Epithelial cell of proximal tubule (primary cell): ENCODE data around the gene XPC. TPM values are rescaled to one million over a fixed set of nuclear protein-coding genes. Genes with fewer than 3 reads are reported as not detected.

ENCODE experiments used
- DNase-seq: peaks from one replicate; pipeline ENCODE4 v3.0.0-alpha.2; 2011; ENCODE audit warnings: low read depth
- H3K4me3 ChIP-seq: 2 replicates; pipeline ENCODE4 v1.5.1; 2011; ENCODE audit warnings: low read depth, mild to moderate bottlenecking, low read length
- total RNA-seq: library from RNA; depleted of rRNA; stranded (reverse); fragments of >200 nt; gene quantifications from 2 replicates; pipeline ENCODE4 v1.2.3, GENCODE V29; 2015
- TF ChIP-seq, protein P1 (sequence below): conservative IDR thresholded peaks from 2 replicates; pipeline ENCODE4 v1.5.1; 2012; ENCODE audit warnings: low read depth, mild to moderate bottlenecking, low read length

XPC gene
- total RNA-seq, 1 donor from 2014 or later = 27.8 TPM

- no peak for DNase-seq
- TF ChIP-seq, protein P1, sequence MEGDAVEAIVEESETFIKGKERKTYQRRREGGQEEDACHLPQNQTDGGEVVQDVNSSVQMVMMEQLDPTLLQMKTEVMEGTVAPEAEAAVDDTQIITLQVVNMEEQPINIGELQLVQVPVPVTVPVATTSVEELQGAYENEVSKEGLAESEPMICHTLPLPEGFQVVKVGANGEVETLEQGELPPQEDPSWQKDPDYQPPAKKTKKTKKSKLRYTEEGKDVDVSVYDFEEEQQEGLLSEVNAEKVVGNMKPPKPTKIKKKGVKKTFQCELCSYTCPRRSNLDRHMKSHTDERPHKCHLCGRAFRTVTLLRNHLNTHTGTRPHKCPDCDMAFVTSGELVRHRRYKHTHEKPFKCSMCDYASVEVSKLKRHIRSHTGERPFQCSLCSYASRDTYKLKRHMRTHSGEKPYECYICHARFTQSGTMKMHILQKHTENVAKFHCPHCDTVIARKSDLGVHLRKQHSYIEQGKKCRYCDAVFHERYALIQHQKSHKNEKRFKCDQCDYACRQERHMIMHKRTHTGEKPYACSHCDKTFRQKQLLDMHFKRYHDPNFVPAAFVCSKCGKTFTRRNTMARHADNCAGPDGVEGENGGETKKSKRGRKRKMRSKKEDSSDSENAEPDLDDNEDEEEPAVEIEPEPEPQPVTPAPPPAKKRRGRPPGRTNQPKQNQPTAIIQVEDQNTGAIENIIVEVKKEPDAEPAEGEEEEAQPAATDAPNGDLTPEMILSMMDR = no peak
- H3K4me3 ChIP-seq = no peak overlapping the region
Observed at GRCh38 chr3:14181253-14181652, 2.9 kb upstream of the XPC start.

DNA sequence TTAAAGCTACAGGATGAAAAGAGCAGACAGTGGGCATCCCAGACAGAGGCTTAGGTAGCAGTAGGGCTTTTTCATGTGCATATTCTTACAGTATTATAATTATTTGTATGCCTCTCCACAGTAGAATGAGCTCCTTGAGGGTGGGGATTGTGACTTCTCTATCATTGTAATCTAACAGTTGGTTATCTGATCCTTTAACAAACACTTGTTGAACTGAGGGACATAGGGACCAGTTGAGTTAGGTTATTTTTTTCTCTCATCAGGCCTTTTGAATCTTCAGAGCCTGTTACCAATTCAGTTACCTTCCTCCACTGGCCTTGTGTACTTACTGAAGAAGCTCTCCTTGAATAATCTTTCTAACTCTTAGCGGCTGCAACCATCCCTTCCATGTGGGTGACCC is 1.4 kb upstream of the XPC start:
- DNase-seq = no peak
- peak overlapping the region; percentile 96 for H3K4me3 ChIP-seq
- TF ChIP-seq, protein P1 = no peak

GRCh38 chr3:14179114-14179465 is 689 bp upstream of the XPC start:
- peak overlapping the region; percentile 96 for H3K4me3 ChIP-seq
- TF ChIP-seq, protein P1 = no peak
- DNase-seq = no peak

- H3K4me3 ChIP-seq = peak overlapping the region; percentile 96
- DNase-seq = no peak
- TF ChIP-seq, protein P1 = no peak
Observed at GRCh38 chr3:14177580-14178246, 688 bp downstream of the XPC start.

GRCh38 chr3:14175383-14176037 is 2.9 kb downstream of the XPC start:
- no peak for DNase-seq
- no peak overlapping the region for H3K4me3 ChIP-seq
- TF ChIP-seq, protein P1 = no peak

- TF ChIP-seq, protein P1 = no peak
- no peak overlapping the region for H3K4me3 ChIP-seq
- DNase-seq = no peak
Observed at GRCh38 chr3:14174483-14174882, 3.9 kb downstream of the XPC start.

DNA sequence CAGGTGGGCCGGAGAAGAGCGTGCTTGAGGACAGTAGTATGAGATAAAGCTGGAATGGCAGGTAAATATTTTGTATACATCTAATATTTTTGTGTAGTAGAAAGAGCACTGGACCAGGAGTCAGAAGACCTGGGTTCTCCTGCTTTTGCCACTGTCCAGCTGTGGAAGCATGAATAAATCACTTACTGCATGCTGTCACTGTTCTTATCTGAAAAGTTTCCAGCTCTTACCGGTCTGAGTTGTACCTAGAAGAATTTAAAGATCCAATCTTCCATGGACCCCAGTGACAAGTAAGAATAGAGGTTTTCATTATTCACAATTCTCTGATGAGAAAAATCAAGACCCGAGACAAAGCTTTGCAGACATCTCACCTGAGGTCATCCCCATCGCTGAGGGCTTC is 5.9 kb downstream of the XPC start:
- TF ChIP-seq, protein P1 = no peak
- H3K4me3 ChIP-seq = no peak overlapping the region
- DNase-seq = no peak
